GM12878 (cell line): ENCODE results near the gene LCLAT1. TPM values are rescaled to one million over a fixed set of nuclear protein-coding genes. Genes with fewer than 3 reads are reported as not detected.

ENCODE experiments used
- ATAC-seq: fragments of 200-7000 bp; cut with Tn5 transposase; 3 replicates; pipeline ENCODE4 v1.9.1; 2020; ENCODE audit warnings: mild to moderate bottlenecking, moderate library complexity
- BruUV-seq: library from RNA; stranded (reverse); fragments of 400-500 nt; replicated peaks from 2 replicates; lab custom pipeline; 2021; lab: Mats Ljungman, UMichigan
- CTCF ChIA-PET: fragments of 300-600 bp; sonication (Branson Sonifier 250); formaldehyde crosslinking; extraction: SDS; loops from one replicate; lab custom pipeline; 2021; ENCODE audit warnings: inconsistent platforms; lab: Yijun Ruan, JAX
- POLR2A ChIA-PET: fragments of 350-600 bp; formaldehyde crosslinking; extraction: SDS; loops from one replicate; lab custom pipeline; 2021; ENCODE audit warnings: inconsistent platforms; lab: Charles Lee
- RAD21 ChIA-PET: fragments of 300-600 bp; sonication (Branson Sonifier 250); formaldehyde crosslinking; loops from one replicate; lab custom pipeline; 2023; ENCODE audit warnings: antibody characterized with exemption; ENCODE audit not compliant: unreplicated experiment; lab: Charles Lee
- SMC1A ChIA-PET: fragments of 300-600 bp; sonication (Branson Sonifier 250); formaldehyde crosslinking; loops from one replicate; lab custom pipeline; 2023; ENCODE audit not compliant: unreplicated experiment, uncharacterized antibody; lab: Charles Lee
- DNase-seq: peaks from one replicate; pipeline ENCODE4 v3.0.0-alpha.2; 2011; ENCODE audit warnings: low read depth, low spot score
- FAIRE-seq: peaks from 3 replicates; lab custom pipeline; 2011; peaks lifted over from hg19 to GRCh38; lab: Jason Lieb, UNC
- H2AFZ ChIP-seq: 2 replicates; pipeline ENCODE4 v1.6.0; 2011; ENCODE audit warnings: low read depth, low read length, control low read depth; ENCODE audit not compliant: control insufficient read depth
- H3K27ac ChIP-seq: 2 replicates; pipeline ENCODE4 v1.5.1; 2011; ENCODE audit warnings: control low read depth; ENCODE audit not compliant: control insufficient read depth, insufficient read depth
- H3K27me3 ChIP-seq, 2 experiments: replicated peaks in 1 of 2; 2 replicates each; pipeline versions ENCODE4 v1.6.0 to v1.6.1; 2011; ENCODE audit warnings: low read length in 1 of 2; ENCODE audit not compliant: control insufficient read depth in 2 of 2, insufficient read depth in 2 of 2
- H3K36me3 ChIP-seq, 2 experiments: 2 replicates each; pipeline ENCODE4 v1.5.1; 2011; ENCODE audit warnings: low read length in 1 of 2; ENCODE audit not compliant: control insufficient read depth in 2 of 2, insufficient read depth in 2 of 2
- H3K4me1 ChIP-seq: 2 replicates; pipeline ENCODE4 v1.6.1; 2011; ENCODE audit warnings: mild to moderate bottlenecking, low read length, moderate library complexity, mixed read lengths; ENCODE audit not compliant: control insufficient read depth, insufficient read depth
- H3K4me2 ChIP-seq: 2 replicates; pipeline ENCODE4 v1.6.0; 2011; ENCODE audit warnings: control low read depth; ENCODE audit not compliant: control insufficient read depth, insufficient read depth
- H3K4me3 ChIP-seq: fragments of 200-600 bp; sonication (generic); 2 replicates; pipeline ENCODE4 v1.5.1; 2016
- H3K79me2 ChIP-seq: 2 replicates; pipeline ENCODE4 v1.6.0; 2011; ENCODE audit warnings: low read length; ENCODE audit not compliant: control insufficient read depth, insufficient read depth
- H3K9ac ChIP-seq: 2 replicates; pipeline ENCODE4 v1.8.0; 2011; ENCODE audit warnings: low read length, control low read depth, mixed read lengths; ENCODE audit not compliant: control insufficient read depth, insufficient read depth
- H3K9me3 ChIP-seq: replicated peaks from 3 replicates; pipeline ENCODE4 v1.5.1; 2011; ENCODE audit warnings: mild to moderate bottlenecking, low read length; ENCODE audit not compliant: control insufficient read depth, insufficient read depth
- H4K20me1 ChIP-seq: 2 replicates; pipeline ENCODE4 v1.6.0; 2011; ENCODE audit not compliant: control insufficient read depth, insufficient read depth
- BRCA1 ChIP-seq: IDR thresholded peaks from 2 replicates; pipeline ENCODE4 v1.6.1; 2011; ENCODE audit warnings: low read depth, low read length, improper control_type of control experiment
- FOXK2 ChIP-seq: fragments of 450-650 bp; IDR thresholded peaks from 2 replicates; pipeline ENCODE4 v1.6.1; 2017; ENCODE audit warnings: mild to moderate bottlenecking, moderate library complexity
- JUNB ChIP-seq: IDR thresholded peaks from 2 replicates; pipeline ENCODE4 v1.6.1; 2016; ENCODE audit warnings: antibody characterized with exemption, mild to moderate bottlenecking
- KAT2A ChIP-seq: conservative IDR thresholded peaks from 2 replicates; pipeline ENCODE4 v1.6.1; 2011; ENCODE audit warnings: low read depth, low read length; ENCODE audit not compliant: control insufficient read depth
- MXI1 ChIP-seq: fragments of 150-350 bp; IDR thresholded peaks from 2 replicates; pipeline ENCODE4 v1.6.1; 2011; ENCODE audit warnings: low read depth, mild to moderate bottlenecking, inconsistent platforms, low read length, improper control_type of control experiment
- NRF1 ChIP-seq: conservative IDR thresholded peaks from 2 replicates; pipeline ENCODE4 v1.6.1; 2011; ENCODE audit warnings: mild to moderate bottlenecking, low read depth, low read length, improper control_type of control experiment
- PML ChIP-seq: IDR thresholded peaks from 2 replicates; pipeline ENCODE4 v1.6.1; 2012; ENCODE audit warnings: low read length, inconsistent platforms
- POU2F2 ChIP-seq: IDR thresholded peaks from 3 replicates; pipeline ENCODE4 v1.6.1; 2011; ENCODE audit warnings: low read depth, mild to moderate bottlenecking, low read length, borderline replicate concordance
- RAD51 ChIP-seq: fragments of 450-650 bp; IDR thresholded peaks from 2 replicates; pipeline ENCODE4 v1.6.1; 2016; ENCODE audit warnings: moderate library complexity, mild to moderate bottlenecking, inconsistent platforms
- RCOR1 ChIP-seq: conservative IDR thresholded peaks from 2 replicates; pipeline ENCODE4 v1.6.1; 2012; ENCODE audit warnings: low read depth, low read length, improper control_type of control experiment
- STAT3 ChIP-seq: IDR thresholded peaks from 2 replicates; pipeline ENCODE4 v1.6.1; 2011; ENCODE audit warnings: low read depth, low read length, improper control_type of control experiment
- YY1 ChIP-seq: IDR thresholded peaks from 2 replicates; pipeline ENCODE4 v1.6.1; 2011; ENCODE audit warnings: low read depth, mild to moderate bottlenecking, low read length
- ZNF24 ChIP-seq: fragments of 450-650 bp; IDR thresholded peaks from 2 replicates; pipeline ENCODE4 v1.6.1; 2017; ENCODE audit warnings: antibody characterized with exemption, mild to moderate bottlenecking
- ZZZ3 ChIP-seq: IDR thresholded peaks from 2 replicates; pipeline ENCODE4 v1.6.1; 2011; ENCODE audit warnings: low read depth; ENCODE audit not compliant: control insufficient read depth, insufficient read length
- WGBS: methylation state at CpG from one replicate; pipeline ENCODE4 v1.1.6; 2016; ENCODE audit warnings: low lambda C conversion rate; ENCODE audit not compliant: insufficient replicate concordance, insufficient coverage; ENCODE audit errors: missing lambda C conversion rate; 5-methylcytosine and 5-hydroxymethylcytosine counted together
- in situ Hi-C: fragments of 300-500 bp; cut with MboI; formaldehyde crosslinking; loops from 9 replicates; pipeline ENCODE4 v1.14.3; 2018; ENCODE audit warnings: mixed read lengths
- intact Hi-C: fragments of 100-400 bp; cut with micrococcal nuclease; formaldehyde crosslinking; loops from one replicate; pipeline ENCODE4 v1.14.2; 2022; ENCODE audit not compliant: unreplicated experiment
- polyA plus RNA-seq, 11 experiments: library from polyadenylated mRNA; depleted of rRNA in 4 of 11; unstranded in 6 of 11; stranded (reverse) in 5 of 11; fragments of >200 nt; fragmentation: Nextera tagmentation in 4 of 11; fragmentation: Illumina TruSeq in 1 of 11; extraction: Ambion mirVana in 4 of 11; extraction: Trizol in 1 of 11; gene quantifications; 1 replicate in 1 of 11; 2 replicates in 10 of 11; pipeline versions ENCODE4 v1.2.1 to v1.2.3, GENCODE V29; 2011 to 2016; ENCODE audit warnings: inconsistent platforms in 2 of 11, missing spikeins in 2 of 11, low read depth in 1 of 11
- total RNA-seq, 4 experiments: library from RNA; depleted of rRNA in 3 of 4; stranded (reverse); fragments of >200 nt in 3 of 4; fragmentation: Illumina TruSeq in 1 of 4; extraction: Trizol in 1 of 4; gene quantifications; 2 replicates each; pipeline versions ENCODE4 v1.2.1 to v1.2.3, GENCODE V29; 2013 to 2021
- TF ChIP-seq, protein P1 (sequence below): IDR thresholded peaks from 2 replicates; pipeline ENCODE4 v1.6.1; 2012; ENCODE audit warnings: low read depth, low read length, improper control_type of control experiment
- TF ChIP-seq, protein P2 (sequence below): fragments of 450-650 bp; IDR thresholded peaks from 2 replicates; pipeline ENCODE4 v1.6.1; 2017; ENCODE audit warnings: mild to moderate bottlenecking, moderate library complexity
- TF ChIP-seq, protein P3 (sequence below): fragments of 450-650 bp; IDR thresholded peaks from 2 replicates; pipeline ENCODE4 v1.6.1; 2016; ENCODE audit warnings: mild to moderate bottlenecking

LCLAT1 gene
- total and polyA plus RNA-seq, 10 of the 15 experiments (the other 5 are each of a cell fraction or from before 2014, with no cell fraction given) = 8.1 to 33.0 (median 15.9) TPM

DNA sequence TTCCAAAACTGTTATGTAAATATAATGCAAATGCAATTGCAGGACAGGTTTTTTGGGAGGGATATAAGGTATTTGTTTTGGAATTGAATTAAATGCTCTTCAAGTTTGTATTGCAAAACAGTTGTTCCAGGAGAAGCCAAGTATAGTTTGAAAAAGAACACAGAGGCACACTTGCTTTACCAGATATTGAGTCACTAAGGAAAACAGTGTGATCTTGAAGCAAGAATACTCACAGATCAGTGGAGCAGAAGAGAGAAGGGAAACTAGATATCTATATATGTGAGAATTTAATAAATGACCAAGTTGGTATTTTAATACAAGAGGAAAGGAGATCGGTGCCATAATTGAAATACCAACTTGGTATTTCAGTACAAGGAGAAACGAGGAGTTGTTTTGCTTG is 181.3 kb downstream of the LCLAT1 start (continued):
- no peak for TF ChIP-seq RAD51
- no peak for TF ChIP-seq JUNB
- TF ChIP-seq NRF1 = no peak
- TF ChIP-seq, protein P1, sequence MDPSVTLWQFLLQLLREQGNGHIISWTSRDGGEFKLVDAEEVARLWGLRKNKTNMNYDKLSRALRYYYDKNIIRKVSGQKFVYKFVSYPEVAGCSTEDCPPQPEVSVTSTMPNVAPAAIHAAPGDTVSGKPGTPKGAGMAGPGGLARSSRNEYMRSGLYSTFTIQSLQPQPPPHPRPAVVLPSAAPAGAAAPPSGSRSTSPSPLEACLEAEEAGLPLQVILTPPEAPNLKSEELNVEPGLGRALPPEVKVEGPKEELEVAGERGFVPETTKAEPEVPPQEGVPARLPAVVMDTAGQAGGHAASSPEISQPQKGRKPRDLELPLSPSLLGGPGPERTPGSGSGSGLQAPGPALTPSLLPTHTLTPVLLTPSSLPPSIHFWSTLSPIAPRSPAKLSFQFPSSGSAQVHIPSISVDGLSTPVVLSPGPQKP = no peak
- no peak for TF ChIP-seq BRCA1
- no peak for TF ChIP-seq FOXK2
- TF ChIP-seq YY1 = no peak

DNA sequence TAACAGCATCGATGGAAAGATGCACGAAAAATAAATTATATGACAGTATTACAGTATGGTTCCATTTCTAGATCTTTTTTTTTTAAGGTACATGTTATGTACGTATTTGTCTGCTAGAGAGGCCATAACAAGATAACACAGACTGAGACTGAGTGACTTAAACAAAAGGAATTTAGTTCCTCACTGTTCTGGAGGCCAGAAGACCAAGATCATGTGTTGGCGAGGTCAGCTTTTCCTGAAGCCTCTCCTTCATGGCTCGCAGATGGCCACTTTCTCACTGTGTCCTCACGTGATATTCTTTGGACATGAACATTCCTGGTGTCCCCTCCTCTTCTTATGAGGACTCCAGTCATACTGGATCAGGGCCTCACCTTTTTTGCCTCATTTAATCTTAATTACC is 182.8 kb downstream of the LCLAT1 start:
- no peaks in the 10 kb centered on the region; the same call in 1 of the 3 replicates for H3K9me3 ChIP-seq
- peaks cover 32% of the 10 kb centered on the region for H3K4me1 ChIP-seq
- RAD21 ChIA-PET = no interaction called here
- H2AFZ ChIP-seq = no peak overlapping the region
- TF ChIP-seq POU2F2 = no peak
- TF ChIP-seq PML = no peak
- no peak for TF ChIP-seq RCOR1
- TF ChIP-seq ZNF24 = no peak
- no peak for TF ChIP-seq STAT3
- TF ChIP-seq KAT2A = no peak
- TF ChIP-seq ZZZ3 = no peak
- TF ChIP-seq, protein P2, sequence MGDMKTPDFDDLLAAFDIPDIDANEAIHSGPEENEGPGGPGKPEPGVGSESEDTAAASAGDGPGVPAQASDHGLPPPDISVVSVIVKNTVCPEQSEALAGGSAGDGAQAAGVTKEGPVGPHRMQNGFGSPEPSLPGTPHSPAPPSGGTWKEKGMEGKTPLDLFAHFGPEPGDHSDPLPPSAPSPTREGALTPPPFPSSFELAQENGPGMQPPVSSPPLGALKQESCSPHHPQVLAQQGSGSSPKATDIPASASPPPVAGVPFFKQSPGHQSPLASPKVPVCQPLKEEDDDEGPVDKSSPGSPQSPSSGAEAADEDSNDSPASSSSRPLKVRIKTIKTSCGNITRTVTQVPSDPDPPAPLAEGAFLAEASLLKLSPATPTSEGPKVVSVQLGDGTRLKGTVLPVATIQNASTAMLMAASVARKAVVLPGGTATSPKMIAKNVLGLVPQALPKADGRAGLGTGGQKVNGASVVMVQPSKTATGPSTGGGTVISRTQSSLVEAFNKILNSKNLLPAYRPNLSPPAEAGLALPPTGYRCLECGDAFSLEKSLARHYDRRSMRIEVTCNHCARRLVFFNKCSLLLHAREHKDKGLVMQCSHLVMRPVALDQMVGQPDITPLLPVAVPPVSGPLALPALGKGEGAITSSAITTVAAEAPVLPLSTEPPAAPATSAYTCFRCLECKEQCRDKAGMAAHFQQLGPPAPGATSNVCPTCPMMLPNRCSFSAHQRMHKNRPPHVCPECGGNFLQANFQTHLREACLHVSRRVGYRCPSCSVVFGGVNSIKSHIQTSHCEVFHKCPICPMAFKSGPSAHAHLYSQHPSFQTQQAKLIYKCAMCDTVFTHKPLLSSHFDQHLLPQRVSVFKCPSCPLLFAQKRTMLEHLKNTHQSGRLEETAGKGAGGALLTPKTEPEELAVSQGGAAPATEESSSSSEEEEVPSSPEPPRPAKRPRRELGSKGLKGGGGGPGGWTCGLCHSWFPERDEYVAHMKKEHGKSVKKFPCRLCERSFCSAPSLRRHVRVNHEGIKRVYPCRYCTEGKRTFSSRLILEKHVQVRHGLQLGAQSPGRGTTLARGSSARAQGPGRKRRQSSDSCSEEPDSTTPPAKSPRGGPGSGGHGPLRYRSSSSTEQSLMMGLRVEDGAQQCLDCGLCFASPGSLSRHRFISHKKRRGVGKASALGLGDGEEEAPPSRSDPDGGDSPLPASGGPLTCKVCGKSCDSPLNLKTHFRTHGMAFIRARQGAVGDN = no peak
- TF ChIP-seq, protein P3, sequence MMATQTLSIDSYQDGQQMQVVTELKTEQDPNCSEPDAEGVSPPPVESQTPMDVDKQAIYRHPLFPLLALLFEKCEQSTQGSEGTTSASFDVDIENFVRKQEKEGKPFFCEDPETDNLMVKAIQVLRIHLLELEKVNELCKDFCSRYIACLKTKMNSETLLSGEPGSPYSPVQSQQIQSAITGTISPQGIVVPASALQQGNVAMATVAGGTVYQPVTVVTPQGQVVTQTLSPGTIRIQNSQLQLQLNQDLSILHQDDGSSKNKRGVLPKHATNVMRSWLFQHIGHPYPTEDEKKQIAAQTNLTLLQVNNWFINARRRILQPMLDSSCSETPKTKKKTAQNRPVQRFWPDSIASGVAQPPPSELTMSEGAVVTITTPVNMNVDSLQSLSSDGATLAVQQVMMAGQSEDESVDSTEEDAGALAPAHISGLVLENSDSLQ = no peak
- no peak for TF ChIP-seq MXI1
- H3K27me3 ChIP-seq = no peaks in the 10 kb centered on the region
- no peaks in the 10 kb centered on the region for H3K36me3 ChIP-seq
- CTCF ChIA-PET = interaction anchor here (1.2 to 2.0 kb wide), 3 partner anchors 82 to 465 kb away, joined by 4 to 5 read pairs (median 4); no protein-coding TSS in a partner anchor
- in situ Hi-C loops = no loop called here
- no peaks in the 10 kb centered on the region for H4K20me1 ChIP-seq
- WGBS = 94% methylated on average over 6 of the region's 6 CpGs
- DNase-seq (no peak), ATAC-seq (no peak), FAIRE-seq (no peak)
- no peaks in the 10 kb centered on the region for H3K79me2 ChIP-seq
- SMC1A ChIA-PET = interaction anchor here (1.0 kb wide), 1 partner anchor 82 kb away, joined by 4 read pairs; no protein-coding TSS in a partner anchor
- intact Hi-C loops = loop anchor here (5.0 to 10.0 kb wide), 3 partner anchors 125 to 398 kb away; partner anchors contain the start of gene LBH
- POLR2A ChIA-PET = interaction anchor here (0.6 kb wide), 1 partner anchor 175 kb away, joined by 3 read pairs; no protein-coding TSS in a partner anchor
- H3K9ac ChIP-seq = no peak overlapping the region
- BruUV-seq = no TSS peak
- H3K27ac ChIP-seq = no peak overlapping the region
- H3K4me2 ChIP-seq = no peak overlapping the region
- H3K4me3 ChIP-seq = no peak overlapping the region
